ENCODE data around the gene KCNC4.

GRCh38 chr1:110187139-110187890 lies 22.8 kb upstream of the KCNC4 start:
- no peak for TF ChIP-seq HDGF (IDR thresholded peaks at IDR 0.05; ENCODE audit: borderline replicate concordance)
- TF ChIP-seq CTBP1 (IDR thresholded peaks at IDR 0.05; ENCODE audit: borderline replicate concordance): no peak
- no peak for TF ChIP-seq TARDBP (IDR thresholded peaks at IDR 0.05)
- no peak for TF ChIP-seq SP1 (IDR thresholded peaks at IDR 0.05)
